ENCODE data around the gene MARVELD2.
"Not testable (repeated sequence)": the region's sequence is repeated elsewhere in the genome, so short reads cannot be mapped to it uniquely, and the experiment has no call there.

Gene MARVELD2, protein sequence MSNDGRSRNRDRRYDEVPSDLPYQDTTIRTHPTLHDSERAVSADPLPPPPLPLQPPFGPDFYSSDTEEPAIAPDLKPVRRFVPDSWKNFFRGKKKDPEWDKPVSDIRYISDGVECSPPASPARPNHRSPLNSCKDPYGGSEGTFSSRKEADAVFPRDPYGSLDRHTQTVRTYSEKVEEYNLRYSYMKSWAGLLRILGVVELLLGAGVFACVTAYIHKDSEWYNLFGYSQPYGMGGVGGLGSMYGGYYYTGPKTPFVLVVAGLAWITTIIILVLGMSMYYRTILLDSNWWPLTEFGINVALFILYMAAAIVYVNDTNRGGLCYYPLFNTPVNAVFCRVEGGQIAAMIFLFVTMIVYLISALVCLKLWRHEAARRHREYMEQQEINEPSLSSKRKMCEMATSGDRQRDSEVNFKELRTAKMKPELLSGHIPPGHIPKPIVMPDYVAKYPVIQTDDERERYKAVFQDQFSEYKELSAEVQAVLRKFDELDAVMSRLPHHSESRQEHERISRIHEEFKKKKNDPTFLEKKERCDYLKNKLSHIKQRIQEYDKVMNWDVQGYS

GRCh38 chr5:69414885-69415583 is at the start of gene MARVELD2:
Gene MARVELD2 (plus strand): TSS chr5:69415116. CDS start chr5:69419386, 4,270 bp downstream.
- no peak for DNase-seq

GRCh38 chr5:69367697-69368279 is 47.1 kb upstream of the MARVELD2 start:
- no peak for DNase-seq

DNA sequence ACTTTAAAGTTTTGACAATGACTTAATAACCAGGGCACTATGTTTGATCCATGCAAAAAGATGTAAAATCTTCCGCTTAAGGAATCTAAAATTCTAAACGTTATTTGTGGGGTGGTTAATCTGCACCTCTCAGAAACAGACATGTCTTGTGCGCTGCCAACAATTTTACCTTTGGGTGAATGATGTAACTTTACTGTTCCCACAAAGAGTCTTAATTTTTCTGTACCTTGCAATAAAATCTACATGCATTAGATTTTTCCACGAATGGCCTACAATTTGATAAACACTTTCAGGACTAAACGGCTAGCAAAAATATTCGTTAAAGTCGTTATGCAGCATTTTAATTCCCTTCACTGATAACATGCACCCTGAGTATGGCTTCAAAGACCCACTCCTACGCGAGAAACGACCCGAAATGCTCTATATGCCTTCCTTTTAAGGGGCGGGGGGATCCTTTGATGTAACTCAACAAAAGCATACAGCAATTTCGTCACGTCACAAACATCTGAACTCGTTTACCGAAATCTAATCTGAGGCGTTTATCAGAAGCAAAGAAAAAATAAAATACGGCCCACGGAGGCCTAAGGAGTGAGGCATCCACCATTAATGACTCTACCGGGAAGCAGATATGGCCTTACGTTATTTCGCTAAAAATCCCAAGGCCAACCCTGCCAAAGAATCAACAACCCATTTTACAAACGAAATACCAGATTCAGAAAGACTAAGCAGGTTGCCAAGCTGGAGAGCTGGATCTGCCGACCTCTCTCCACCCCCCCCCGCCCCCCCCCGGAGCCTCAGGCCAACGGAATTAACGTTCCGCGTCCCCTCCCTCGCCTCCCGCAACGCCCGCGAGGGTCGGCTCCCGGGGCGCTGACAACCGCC is 46.2 kb upstream of the MARVELD2 start:
- DNase-seq = no peak

- DNase-seq = peak; percentile 91
These were observed 45.4 kb upstream of the MARVELD2 start, which contains the start of the genes AK6, RAD17 and TAF9 for GRCh38 chr5:69369340-69370121. Gene AK6 (minus strand): TSS chr5:69369520. CDS start chr5:69369490, 30 bp downstream. Gene RAD17 (plus strand): TSS chr5:69369818. CDS start chr5:69372209, 2,391 bp downstream. Gene TAF9 (minus strand): TSS chr5:69369520. CDS start chr5:69365737, 3,783 bp downstream.

GRCh38 chr5:69370335-69370734 is 44.6 kb upstream of the MARVELD2 start:
- not testable (repeated sequence) for DNase-seq

DNA sequence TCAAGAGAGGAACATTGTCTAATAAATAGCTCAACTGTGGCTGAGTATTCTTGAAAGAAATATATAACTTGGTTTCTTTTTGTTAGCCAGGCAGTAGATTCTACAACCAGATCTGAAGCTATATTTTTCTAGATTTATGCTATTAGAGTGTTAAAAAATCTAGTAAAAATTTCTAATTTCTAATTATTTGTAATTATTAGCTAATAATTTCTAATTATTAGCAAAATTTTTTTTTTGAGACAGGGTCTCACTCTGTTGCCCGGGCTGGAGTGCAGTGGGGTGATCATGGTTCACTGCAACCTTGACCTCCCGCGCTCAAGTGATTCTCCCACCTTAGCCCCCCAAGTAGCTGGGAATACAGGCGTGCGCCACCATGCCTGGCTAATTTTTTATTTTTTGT is 42.5 kb upstream of the MARVELD2 start:
- DNase-seq = no peak

DNA sequence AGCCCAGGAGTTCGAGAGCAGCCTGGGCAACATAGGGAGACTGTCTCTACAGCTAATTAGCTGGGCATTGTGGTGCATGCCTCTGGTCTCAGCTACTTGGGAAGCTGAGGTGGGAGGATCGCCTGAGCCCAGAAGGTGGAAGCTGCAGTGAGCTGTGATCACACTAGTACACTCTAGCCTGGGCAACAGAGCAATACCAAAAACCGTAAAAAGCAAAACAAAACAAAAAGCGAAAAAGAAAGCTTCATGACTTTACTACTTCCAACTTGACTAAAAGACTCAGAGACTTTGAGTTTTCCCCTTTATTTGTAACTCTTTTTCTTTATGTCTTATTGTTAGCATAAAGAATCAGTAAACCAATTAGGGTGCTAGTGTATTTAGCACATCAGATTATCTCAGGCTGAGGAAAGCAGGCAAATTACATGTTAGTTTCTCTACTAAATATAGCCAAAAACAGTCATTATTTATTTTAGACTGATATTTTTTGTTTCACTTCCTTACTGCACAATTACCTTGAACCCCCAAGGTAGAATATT is 39.9 kb upstream of the MARVELD2 start:
- no peak for DNase-seq

DNA sequence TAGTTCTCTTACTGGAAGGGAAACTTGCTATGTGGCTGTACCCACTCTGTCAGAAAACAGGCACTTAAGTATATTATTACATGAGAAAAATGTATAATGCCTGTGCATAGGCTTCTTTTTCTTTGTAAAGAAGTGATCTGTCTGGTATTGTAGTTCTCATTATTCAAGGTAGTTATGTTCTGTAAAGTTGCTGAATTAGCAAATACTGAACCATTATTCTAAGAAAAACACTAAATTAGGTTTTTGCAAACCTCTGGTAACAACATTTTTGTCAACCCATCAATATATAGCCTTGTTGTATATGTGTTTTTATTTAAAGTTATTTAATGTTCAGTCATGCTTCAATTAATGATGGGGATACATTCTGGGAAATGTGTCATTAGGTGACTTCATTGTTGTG is 36.5 kb upstream of the MARVELD2 start:
- DNase-seq = no peak

GRCh38 chr5:69404659-69405330 is 10.1 kb upstream of the MARVELD2 start:
- DNase-seq = no peak

- DNase-seq = no peak
These were observed 655 bp downstream of the MARVELD2 start for GRCh38 chr5:69415584-69415958.

DNA sequence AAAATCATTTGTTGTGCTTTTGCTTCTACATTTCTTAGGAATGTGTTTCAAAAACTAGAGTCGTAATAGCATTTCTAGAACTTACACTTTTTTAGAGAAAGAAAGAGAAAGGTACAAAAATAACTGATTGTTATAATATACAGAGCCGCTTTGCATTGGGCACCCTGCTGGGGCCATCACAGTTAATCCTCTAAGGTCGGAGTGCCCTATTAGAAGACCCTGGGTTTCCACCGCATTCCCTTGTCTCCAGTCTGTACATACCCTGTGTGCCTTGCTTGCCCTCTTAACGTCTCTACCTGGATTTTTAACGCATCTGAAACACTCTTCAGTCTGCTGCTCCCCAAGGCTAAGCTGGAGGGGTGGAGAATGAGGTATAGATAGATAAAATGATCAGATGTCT is 1.3 kb downstream of the MARVELD2 start:
- DNase-seq = no peak

DNA sequence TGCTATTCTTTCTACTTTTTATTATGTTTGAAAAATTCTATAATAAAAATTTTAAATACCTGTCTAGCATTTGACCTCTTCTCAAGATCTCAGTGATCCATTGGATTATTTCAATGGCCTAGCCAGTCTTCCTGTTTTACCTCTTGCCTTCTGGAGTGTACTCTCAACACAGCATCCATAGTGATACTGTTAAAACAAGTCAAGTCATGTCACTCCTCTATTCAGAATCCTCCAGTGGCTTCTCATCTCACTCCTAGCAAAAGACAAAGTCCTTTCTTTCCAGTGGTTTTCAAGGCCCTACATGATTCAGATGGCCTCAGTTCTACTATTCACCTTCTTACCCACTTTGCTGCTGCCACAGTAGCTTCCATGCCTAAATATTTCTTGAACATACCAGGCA is 1.8 kb downstream of the MARVELD2 start:
- DNase-seq = no peak

GRCh38 chr5:69418554-69418953 is 3.6 kb downstream of the MARVELD2 start:
- no peak for DNase-seq

DNA sequence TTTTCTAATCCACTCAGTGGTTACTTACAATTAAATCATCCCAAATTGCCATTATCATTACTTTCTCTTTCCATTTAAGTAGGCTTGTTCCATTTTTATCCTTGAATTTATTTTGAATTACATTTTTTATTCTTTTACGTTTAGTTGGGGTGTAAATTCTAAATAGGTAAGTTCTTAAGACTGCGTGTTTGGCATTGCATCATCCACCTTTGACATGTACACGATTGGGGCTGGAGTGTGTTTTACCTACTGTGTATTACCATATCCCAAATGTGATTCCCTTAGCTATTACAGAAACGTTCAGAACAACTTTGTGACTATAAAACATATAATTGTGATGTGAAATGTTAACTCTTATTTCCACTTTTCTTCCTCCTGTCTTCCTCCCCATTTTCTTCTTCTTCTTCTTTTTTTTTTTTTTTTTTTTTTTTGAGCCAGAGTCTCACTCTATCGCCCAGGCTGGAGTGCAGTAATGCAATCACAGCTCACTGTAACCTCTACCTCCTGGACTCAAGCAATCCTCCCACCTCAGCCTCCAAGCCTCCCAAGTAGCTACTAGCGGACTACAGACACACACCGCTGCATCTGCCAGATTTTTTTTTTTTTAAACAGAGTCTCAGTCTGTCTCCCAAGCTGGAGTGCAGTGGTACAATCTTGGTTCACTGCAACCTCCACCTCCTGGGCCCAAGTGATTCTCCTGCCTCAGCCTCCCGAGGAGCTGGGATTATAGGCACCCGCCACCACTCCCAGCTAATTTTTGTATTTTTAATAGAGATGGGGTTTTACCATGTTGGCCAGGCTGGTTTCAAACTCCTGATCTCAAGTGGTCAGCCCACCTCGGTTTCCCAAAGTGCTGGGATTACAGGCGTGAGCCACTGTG is 16.7 kb downstream of the MARVELD2 start:
- DNase-seq = no peak

DNA sequence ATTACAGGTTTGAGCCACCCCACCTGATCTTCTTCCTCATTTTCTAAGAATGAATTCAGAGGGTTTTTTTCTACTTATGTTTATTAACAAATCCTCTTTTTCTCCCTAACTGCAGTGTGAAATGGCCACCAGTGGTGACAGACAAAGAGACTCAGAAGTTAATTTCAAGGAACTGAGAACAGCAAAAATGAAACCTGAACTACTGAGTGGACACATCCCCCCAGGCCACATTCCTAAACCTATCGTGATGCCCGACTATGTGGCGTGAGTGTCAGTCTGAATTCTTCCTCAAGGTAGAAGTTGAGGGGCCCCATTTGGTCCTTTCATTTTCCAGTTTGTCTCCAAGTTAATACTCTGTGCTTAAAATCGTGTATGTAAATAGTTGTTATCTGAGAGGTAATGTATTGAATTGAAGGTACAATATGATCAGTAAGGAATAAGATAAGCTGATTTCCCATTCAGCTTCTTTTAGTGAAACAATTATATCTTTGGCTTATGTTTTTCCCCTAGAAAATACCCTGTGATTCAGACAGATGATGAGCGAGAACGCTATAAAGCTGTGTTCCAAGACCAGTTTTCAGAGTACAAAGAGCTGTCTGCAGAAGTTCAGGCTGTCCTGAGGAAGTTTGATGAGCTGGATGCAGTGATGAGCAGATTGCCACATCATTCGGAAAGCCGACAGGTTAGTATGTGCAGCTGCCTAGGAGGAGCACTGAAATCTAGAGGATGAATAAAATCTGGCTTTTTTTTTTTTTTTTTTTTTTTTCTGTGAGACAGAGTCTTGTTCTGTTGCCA is 17.7 kb downstream of the MARVELD2 start:
- no peak for DNase-seq

- DNase-seq = not testable (repeated sequence)
These were observed 20.5 kb downstream of the MARVELD2 start for GRCh38 chr5:69435276-69435884.

DNA sequence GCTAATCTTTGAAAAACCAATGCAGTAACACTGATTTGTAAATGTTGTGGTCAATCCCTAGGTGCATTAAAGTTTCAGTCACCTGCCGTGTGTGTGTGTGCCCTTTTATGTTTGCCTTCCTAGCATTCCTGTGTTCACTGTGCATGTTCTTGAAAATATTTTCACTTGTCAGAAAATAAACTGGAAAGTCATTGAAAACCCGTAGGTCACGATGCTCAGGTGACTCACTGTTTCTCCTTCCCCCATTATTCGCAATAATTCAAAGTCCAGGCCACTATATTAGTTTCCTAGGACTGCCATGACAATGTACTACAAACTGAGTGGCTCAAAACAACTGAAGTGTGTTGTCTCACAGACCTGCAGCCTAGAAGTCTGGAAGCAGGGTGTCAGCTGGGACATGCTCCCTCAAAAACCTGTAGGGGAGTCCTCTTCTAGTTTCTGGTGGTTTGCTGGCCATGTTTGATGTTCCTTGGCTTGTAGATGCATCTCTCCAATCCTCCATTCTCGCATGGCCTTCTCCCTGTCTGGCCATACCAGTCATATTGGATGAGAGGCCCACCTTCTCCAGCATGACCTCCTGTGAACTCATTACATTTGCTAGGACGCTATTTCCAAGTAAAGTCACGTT is 29.3 kb downstream of the MARVELD2 start:
- DNase-seq = no peak

- DNase-seq = no peak
These were observed 34.6 kb downstream of the MARVELD2 start for GRCh38 chr5:69449511-69449910.

Measured in DMS 273 treated with DMSO at 0.1 percent for 48 hours (cell line).